ENCODE data around the gene CYB561D1.

GRCh38 chr1:109490934-109491302 lies 3.0 kb upstream of the CYB561D1 start:
- TF ChIP-seq EZH2 (IDR thresholded peaks at IDR 0.05; ENCODE audit: low read length, missing control alignments) (no peak), CTCF (conservative IDR thresholded peaks at IDR 0.05 in 1 of 2, IDR thresholded peaks at IDR 0.05 in 1 of 2; ENCODE audit: low read depth in 1 of 2, low read length in 2 of 2) (no peak)
